ENCODE measurements around the gene CFAP61.

CFAP61 gene

DNA sequence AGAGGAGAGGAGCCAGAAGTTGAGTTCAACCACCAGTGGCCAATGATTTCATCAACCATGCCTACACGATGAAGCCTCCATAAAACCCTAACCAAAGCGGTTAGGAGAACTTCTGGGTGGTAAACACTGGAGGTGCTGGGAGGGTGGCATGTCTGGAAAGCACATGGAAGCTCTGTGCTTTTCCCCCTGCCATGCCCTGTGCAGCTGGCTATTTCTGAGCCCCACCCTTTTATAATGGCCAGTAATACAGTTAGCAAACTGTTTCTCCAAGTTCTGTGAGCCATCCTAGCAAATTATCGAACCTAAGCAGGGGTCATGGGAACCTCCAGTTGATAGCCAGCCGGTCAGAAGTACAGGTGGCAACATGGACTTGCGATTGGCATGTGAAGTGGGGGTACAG, 167.8 kb downstream of the CFAP61 start (continued):
- TF ChIP-seq ZNF146 (tag by site-specific recombination; IDR thresholded peaks at IDR 0.05) (no peak), ZNF433 (tag by site-specific recombination; IDR thresholded peaks at IDR 0.05; ENCODE audit: low read depth) (no peak), ZNF341 (tag by site-specific recombination; IDR thresholded peaks at IDR 0.05; ENCODE audit: low read depth) (no peak)

- ChIA-PET POLR2A (no interaction called here), CTCF (interaction anchor here (4.9 kb wide), 1 partner anchor 13 kb away, joined by 22 read pairs; no protein-coding TSS in a partner anchor)
- H3K4me3 ChIP-seq (ENCODE audit: low read depth, low read length) = no peak overlapping the region
- no peak overlapping the region for H3K27ac ChIP-seq (ENCODE audit: extremely low read depth, low read depth, low read length)
- H3K9me3 ChIP-seq (ENCODE audit: control insufficient read depth, insufficient read depth, low read depth, low read length) = no peaks in the 10 kb centered on the region
- no peaks in the 10 kb centered on the region for H3K4me1 ChIP-seq (ENCODE audit: control insufficient read depth, insufficient read depth, low read length)
- TF ChIP-seq ZNF302 (tag by site-specific recombination; IDR thresholded peaks at IDR 0.05; ENCODE audit: low read depth) (no peak), ZNF37A (tag by site-specific recombination; IDR thresholded peaks at IDR 0.05) (no peak)
- no peaks in the 10 kb centered on the region for H3K36me3 ChIP-seq (ENCODE audit: control insufficient read depth in 2 of 2, insufficient read depth in 1 of 2, low read length in 2 of 2)
These were observed 171.6 kb downstream of the CFAP61 start for GRCh38 chr20:20223981-20224380.

- Histone ChIP-seq H3K4me3 (ENCODE audit: low read depth, low read length) (no peak overlapping the region), H3K36me3 (ENCODE audit: control insufficient read depth in 2 of 2, insufficient read depth in 1 of 2, low read length in 2 of 2) (no peaks in the 10 kb centered on the region), H3K4me1 (ENCODE audit: control insufficient read depth, insufficient read depth, low read length) (no peaks in the 10 kb centered on the region), H3K9me3 (ENCODE audit: control insufficient read depth, insufficient read depth, low read depth, low read length) (no peaks in the 10 kb centered on the region), H3K27ac (ENCODE audit: extremely low read depth, low read depth, low read length) (no peak overlapping the region)
- CTCF ChIA-PET = interaction anchor here (4.9 kb wide), 1 partner anchor 13 kb away, joined by 22 read pairs; no protein-coding TSS in a partner anchor
- POLR2A ChIA-PET = no interaction called here
- TF ChIP-seq ZNF529 (tag by site-specific recombination; IDR thresholded peaks at IDR 0.05; ENCODE audit: insufficient replicate concordance) = no peak
- no peak for TF ChIP-seq ZSCAN30 (tag by site-specific recombination; IDR thresholded peaks at IDR 0.05)
- TF ChIP-seq ZEB2 (tag by site-specific recombination; IDR thresholded peaks at IDR 0.05) = no peak
- no peak for TF ChIP-seq ZNF138 (tag by site-specific recombination; IDR thresholded peaks at IDR 0.05; ENCODE audit: borderline replicate concordance)
- TF ChIP-seq ZNF335 (tag by site-specific recombination; conservative IDR thresholded peaks at IDR 0.05) = no peak
These were observed 172.5 kb downstream of the CFAP61 start for GRCh38 chr20:20224806-20225205.

DNA sequence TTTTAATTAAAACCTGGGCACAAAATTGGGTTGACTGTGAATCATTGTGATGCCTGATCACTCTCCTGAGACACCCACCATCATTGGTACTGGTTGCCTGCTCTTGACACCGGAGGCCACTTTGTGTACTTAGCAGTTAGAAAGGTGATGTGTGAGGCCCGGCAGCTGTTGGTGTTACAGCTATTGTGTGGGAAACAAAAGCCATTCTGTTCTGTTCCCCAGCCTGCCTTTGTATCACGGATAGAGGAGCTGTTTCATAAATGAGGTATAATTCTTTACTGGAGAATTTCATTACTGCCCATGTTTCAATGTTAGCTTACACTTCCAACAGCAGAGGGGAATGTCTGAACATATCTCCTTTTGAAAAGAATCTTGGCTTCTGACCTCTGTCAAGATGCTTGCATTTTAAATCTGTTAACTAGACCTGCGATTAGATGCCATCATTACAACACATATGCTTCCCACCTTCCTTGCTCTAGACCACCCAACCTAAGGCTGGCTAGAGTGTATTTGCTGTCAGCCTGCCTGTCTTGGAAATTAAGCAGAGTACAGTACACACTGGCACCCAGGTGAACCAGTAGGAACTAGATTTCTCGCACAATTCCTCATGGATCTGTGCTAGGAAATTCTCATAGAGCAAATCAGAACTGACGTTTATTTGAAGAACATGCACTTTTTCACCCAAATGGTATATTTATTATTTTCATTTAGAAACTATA, 173.2 kb downstream of the CFAP61 start:
- Histone ChIP-seq H3K4me3 (ENCODE audit: low read depth, low read length) (no peak overlapping the region), H3K27ac (ENCODE audit: extremely low read depth, low read depth, low read length) (no peak overlapping the region), H3K36me3 (ENCODE audit: control insufficient read depth in 2 of 2, insufficient read depth in 1 of 2, low read length in 2 of 2) (no peaks in the 10 kb centered on the region), H3K9me3 (ENCODE audit: control insufficient read depth, insufficient read depth, low read depth, low read length) (no peaks in the 10 kb centered on the region), H3K4me1 (ENCODE audit: control insufficient read depth, insufficient read depth, low read length) (no peaks in the 10 kb centered on the region)
- TF ChIP-seq MEIS1 (CRISPR knock-in tag; IDR thresholded peaks at IDR 0.05; ENCODE audit: borderline replicate concordance) = no peak
- no peak for TF ChIP-seq ZNF223 (tag by site-specific recombination; IDR thresholded peaks at IDR 0.05)
- TF ChIP-seq ZNF239 (tag by site-specific recombination; IDR thresholded peaks at IDR 0.05) = no peak
- TF ChIP-seq, protein P1, sequence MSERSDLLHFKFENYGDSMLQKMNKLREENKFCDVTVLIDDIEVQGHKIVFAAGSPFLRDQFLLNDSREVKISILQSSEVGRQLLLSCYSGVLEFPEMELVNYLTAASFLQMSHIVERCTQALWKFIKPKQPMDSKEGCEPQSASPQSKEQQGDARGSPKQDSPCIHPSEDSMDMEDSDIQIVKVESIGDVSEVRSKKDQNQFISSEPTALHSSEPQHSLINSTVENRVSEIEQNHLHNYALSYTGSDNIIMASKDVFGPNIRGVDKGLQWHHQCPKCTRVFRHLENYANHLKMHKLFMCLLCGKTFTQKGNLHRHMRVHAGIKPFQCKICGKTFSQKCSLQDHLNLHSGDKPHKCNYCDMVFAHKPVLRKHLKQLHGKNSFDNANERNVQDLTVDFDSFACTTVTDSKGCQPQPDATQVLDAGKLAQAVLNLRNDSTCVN (tag by site-specific recombination; optimal IDR thresholded peaks at IDR 0.05) = no peak
- POLR2A ChIA-PET = no interaction called here
- CTCF ChIA-PET = interaction anchor here (0.5 to 4.9 kb wide), 3 partner anchors 12 to 397 kb away, joined by 3 to 22 read pairs (median 3); no protein-coding TSS in a partner anchor

GRCh38 chr20:20226554-20226953, 174.2 kb downstream of the CFAP61 start:
- ChIA-PET CTCF (no interaction called here), POLR2A (no interaction called here)
- no peak overlapping the region for H3K4me3 ChIP-seq (ENCODE audit: low read depth, low read length)
- H3K9me3 ChIP-seq (ENCODE audit: control insufficient read depth, insufficient read depth, low read depth, low read length) = no peaks in the 10 kb centered on the region
- no peak overlapping the region for H3K27ac ChIP-seq (ENCODE audit: extremely low read depth, low read depth, low read length)
- H3K4me1 ChIP-seq (ENCODE audit: control insufficient read depth, insufficient read depth, low read length) = no peaks in the 10 kb centered on the region
- no peaks in the 10 kb centered on the region for H3K36me3 ChIP-seq (ENCODE audit: control insufficient read depth in 2 of 2, insufficient read depth in 1 of 2, low read length in 2 of 2)
- TF ChIP-seq ZNF433 (tag by site-specific recombination; IDR thresholded peaks at IDR 0.05; ENCODE audit: low read depth) (no peak), ZNF274 (IDR thresholded peaks at IDR 0.05; ENCODE audit: low read length) (no peak), ZNF274 (tag by site-specific recombination; IDR thresholded peaks at IDR 0.05; ENCODE audit: borderline replicate concordance) (no peak), ZNF670 (tag by site-specific recombination; IDR thresholded peaks at IDR 0.05; ENCODE audit: low read depth) (no peak), ZNF155 (tag by site-specific recombination; IDR thresholded peaks at IDR 0.05) (no peak)
- TF ChIP-seq, protein P2, sequence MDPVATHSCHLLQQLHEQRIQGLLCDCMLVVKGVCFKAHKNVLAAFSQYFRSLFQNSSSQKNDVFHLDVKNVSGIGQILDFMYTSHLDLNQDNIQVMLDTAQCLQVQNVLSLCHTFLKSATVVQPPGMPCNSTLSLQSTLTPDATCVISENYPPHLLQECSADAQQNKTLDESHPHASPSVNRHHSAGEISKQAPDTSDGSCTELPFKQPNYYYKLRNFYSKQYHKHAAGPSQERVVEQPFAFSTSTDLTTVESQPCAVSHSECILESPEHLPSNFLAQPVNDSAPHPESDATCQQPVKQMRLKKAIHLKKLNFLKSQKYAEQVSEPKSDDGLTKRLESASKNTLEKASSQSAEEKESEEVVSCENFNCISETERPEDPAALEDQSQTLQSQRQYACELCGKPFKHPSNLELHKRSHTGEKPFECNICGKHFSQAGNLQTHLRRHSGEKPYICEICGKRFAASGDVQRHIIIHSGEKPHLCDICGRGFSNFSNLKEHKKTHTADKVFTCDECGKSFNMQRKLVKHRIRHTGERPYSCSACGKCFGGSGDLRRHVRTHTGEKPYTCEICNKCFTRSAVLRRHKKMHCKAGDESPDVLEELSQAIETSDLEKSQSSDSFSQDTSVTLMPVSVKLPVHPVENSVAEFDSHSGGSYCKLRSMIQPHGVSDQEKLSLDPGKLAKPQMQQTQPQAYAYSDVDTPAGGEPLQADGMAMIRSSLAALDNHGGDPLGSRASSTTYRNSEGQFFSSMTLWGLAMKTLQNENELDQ (tag by site-specific recombination; IDR thresholded peaks at IDR 0.05; ENCODE audit: low read depth) = no peak
